Fibroblast of lung (primary cell): ENCODE results near the gene CHURC1. TPM values are rescaled to one million over a fixed set of nuclear protein-coding genes. Genes with fewer than 3 reads are reported as not detected.

Experiments used
- DNase-seq, 2 donors: peaks; one replicate each; pipeline versions ENCODE4 v3.0.0 to v3.0.0-alpha.2; 2010; ENCODE audit warnings: low read depth in 2 of 2
- H2AFZ ChIP-seq: 2 replicates; pipeline ENCODE4 v1.5.1; 2012; ENCODE audit warnings: low read length, control low read depth, inconsistent platforms
- H3K27ac ChIP-seq: 2 replicates; pipeline ENCODE4 v1.5.1; 2011; ENCODE audit warnings: low read length, control low read depth; ENCODE audit not compliant: insufficient read depth
- H3K27me3 ChIP-seq: 2 replicates; pipeline ENCODE4 v1.5.1; 2011; ENCODE audit warnings: mild to moderate bottlenecking, low read length; ENCODE audit not compliant: control insufficient read depth, insufficient read depth
- H3K36me3 ChIP-seq: 2 replicates; pipeline ENCODE4 v1.5.1; 2011; ENCODE audit warnings: low read length; ENCODE audit not compliant: control insufficient read depth, insufficient read depth
- H3K4me1 ChIP-seq: 2 replicates; pipeline ENCODE4 v1.5.1; 2011; ENCODE audit warnings: low read length; ENCODE audit not compliant: control insufficient read depth, insufficient read depth; ENCODE audit errors: extremely low read depth
- H3K4me2 ChIP-seq: 2 replicates; pipeline ENCODE4 v1.5.1; 2011; ENCODE audit warnings: low read length, control low read depth; ENCODE audit not compliant: insufficient read depth; ENCODE audit errors: extremely low read depth
- H3K4me3 ChIP-seq, 4 experiments: fragments of 200-600 bp in 1 of 4; sonication (generic) in 1 of 4; replicated peaks in 1 of 4; 2 replicates each; pipeline ENCODE4 v1.5.1; 2011 to 2016; ENCODE audit warnings: low read length in 4 of 4, low read depth in 3 of 4, mild to moderate bottlenecking in 3 of 4, control low read depth in 2 of 4, inconsistent platforms in 1 of 4, mixed read lengths in 1 of 4; ENCODE audit not compliant: insufficient read depth in 1 of 4; ENCODE audit errors: control extremely low read depth in 1 of 4
- H3K79me2 ChIP-seq: 2 replicates; pipeline ENCODE4 v1.5.1; 2012; ENCODE audit warnings: mild to moderate bottlenecking, low read length, inconsistent platforms; ENCODE audit not compliant: control insufficient read depth, insufficient read depth
- H3K9ac ChIP-seq: 2 replicates; pipeline ENCODE4 v1.5.1; 2011; ENCODE audit warnings: mild to moderate bottlenecking, low read length, control low read depth; ENCODE audit not compliant: insufficient read depth
- H3K9me3 ChIP-seq: 2 replicates; pipeline ENCODE4 v1.5.1; 2012; ENCODE audit warnings: low read depth, low read length; ENCODE audit not compliant: control insufficient read depth, insufficient read depth
- H4K20me1 ChIP-seq: 2 replicates; pipeline ENCODE4 v1.5.1; 2011; ENCODE audit warnings: low read length; ENCODE audit not compliant: control insufficient read depth, insufficient read depth; ENCODE audit errors: extremely low read depth
- CTCF ChIP-seq, 2 donors: IDR thresholded peaks in 1 of 2; conservative IDR thresholded peaks in 1 of 2; 1 replicate in 1 of 2; 2 replicates in 1 of 2; pipeline ENCODE4 v1.5.1; 2011 to 2012; ENCODE audit warnings: low read length in 2 of 2, control low read depth in 1 of 2, inconsistent platforms in 1 of 2, low read depth in 1 of 2, mild to moderate bottlenecking in 1 of 2
- EZH2 ChIP-seq: IDR thresholded peaks from 2 replicates; pipeline ENCODE4 v1.5.1; 2012; ENCODE audit warnings: low read length, control low read depth, mild to moderate bottlenecking; ENCODE audit errors: missing control alignments
- polyA plus RNA-seq, 2 donors: library from polyadenylated mRNA; depleted of rRNA in 1 of 2; stranded (reverse) in 1 of 2; unstranded in 1 of 2; fragments of >200 nt; gene quantifications; 2 replicates each; pipeline ENCODE4 v1.2.1, GENCODE V29; 2011 to 2012; ENCODE audit warnings: missing spikeins in 1 of 2
- total RNA-seq: library from RNA; depleted of rRNA; stranded (reverse); fragments of >200 nt; gene quantifications from 2 replicates; pipeline ENCODE4 v1.2.1, GENCODE V29; 2014

CHURC1 gene
- total and polyA plus RNA-seq, 2 donors (not counting 1 experiment from before 2014, with no cell fraction given): 38.6 to 89.5 TPM

- peaks cover 3% of the 10 kb centered on the region for H3K36me3 ChIP-seq
- H3K4me3 ChIP-seq: no peak overlapping the region
- H3K4me1 ChIP-seq: no peaks in the 10 kb centered on the region
- no peak overlapping the region for H3K9ac ChIP-seq
- no peak overlapping the region for H2AFZ ChIP-seq
- no peak for DNase-seq
- no peaks in the 10 kb centered on the region for H3K79me2 ChIP-seq
- H4K20me1 ChIP-seq: no peaks in the 10 kb centered on the region
- no peaks in the 10 kb centered on the region for H3K9me3 ChIP-seq
- H3K27me3 ChIP-seq: no peaks in the 10 kb centered on the region
- no peak overlapping the region for H3K27ac ChIP-seq
- TF ChIP-seq EZH2: no peak
- no peak overlapping the region for H3K4me2 ChIP-seq
Measured at GRCh38 chr14:64932231-64932630, 18.0 kb downstream of the CHURC1 start.

- no peak for DNase-seq
- no peaks in the 10 kb centered on the region for H3K27me3 ChIP-seq
- H3K4me2 ChIP-seq: no peak overlapping the region
- H3K9me3 ChIP-seq: no peaks in the 10 kb centered on the region
- TF ChIP-seq CTCF (conservative IDR thresholded peaks at IDR 0.05 in 1 of 2, IDR thresholded peaks at IDR 0.05 in 1 of 2; ENCODE audit: low read depth in 1 of 2, low read length in 2 of 2) (no peak), EZH2 (no peak)
- H3K36me3 ChIP-seq: peaks cover 3% of the 10 kb centered on the region
- no peaks in the 10 kb centered on the region for H3K4me1 ChIP-seq
- H3K79me2 ChIP-seq: no peaks in the 10 kb centered on the region
- no peak overlapping the region for H2AFZ ChIP-seq
- H3K4me3 ChIP-seq: no peak overlapping the region
- no peak overlapping the region for H3K9ac ChIP-seq
- no peak overlapping the region for H3K27ac ChIP-seq
- H4K20me1 ChIP-seq: no peaks in the 10 kb centered on the region
Measured at GRCh38 chr14:64934338-64934929, 20.2 kb downstream of the CHURC1 start.

GRCh38 chr14:64935508-64935907, 21.3 kb downstream of the CHURC1 start:
- Histone ChIP-seq H4K20me1 (no peaks in the 10 kb centered on the region), H3K27ac (no peak overlapping the region), H3K36me3 (peaks cover 3% of the 10 kb centered on the region), H3K4me3 (no peak overlapping the region), H3K4me2 (no peak overlapping the region), H3K27me3 (no peaks in the 10 kb centered on the region), H3K9ac (no peak overlapping the region), H2AFZ (no peak overlapping the region), H3K79me2 (no peaks in the 10 kb centered on the region), H3K9me3 (no peaks in the 10 kb centered on the region), H3K4me1 (no peaks in the 10 kb centered on the region)
- no peak for DNase-seq
- TF ChIP-seq EZH2 (no peak), CTCF (conservative IDR thresholded peaks at IDR 0.05 in 1 of 2, IDR thresholded peaks at IDR 0.05 in 1 of 2; ENCODE audit: low read depth in 1 of 2, low read length in 2 of 2) (no peak)
